Measurements from ENCODE around the gene FBXO46. TPM values are rescaled to one million over a fixed set of nuclear protein-coding genes. Genes with fewer than 3 reads are reported as not detected.
A peak's percentile ranks its signal among the peaks of the same experiment; 100 is the strongest.

FBXO46 gene
- total and polyA plus RNA-seq, 2 experiments from 2014 or later: 39.3 to 48.2 TPM

GRCh38 chr19:45705710-45706415, 24.8 kb downstream of the FBXO46 start:
- H3K36me3 ChIP-seq: peaks cover 6% of the 10 kb centered on the region
- no peaks in the 10 kb centered on the region for H3K27me3 ChIP-seq
- H3K4me1 ChIP-seq (ENCODE audit: low read depth): peaks cover 5% of the 10 kb centered on the region
- H3K27ac ChIP-seq: no peak overlapping the region
- no peak for DNase-seq (ENCODE audit: low read depth in 1 of 2, low spot score in 1 of 2)
- H3K9me3 ChIP-seq (ENCODE audit: low read depth): no peaks in the 10 kb centered on the region
- no peak overlapping the region for H3K4me3 ChIP-seq
- TF ChIP-seq, protein P1, sequence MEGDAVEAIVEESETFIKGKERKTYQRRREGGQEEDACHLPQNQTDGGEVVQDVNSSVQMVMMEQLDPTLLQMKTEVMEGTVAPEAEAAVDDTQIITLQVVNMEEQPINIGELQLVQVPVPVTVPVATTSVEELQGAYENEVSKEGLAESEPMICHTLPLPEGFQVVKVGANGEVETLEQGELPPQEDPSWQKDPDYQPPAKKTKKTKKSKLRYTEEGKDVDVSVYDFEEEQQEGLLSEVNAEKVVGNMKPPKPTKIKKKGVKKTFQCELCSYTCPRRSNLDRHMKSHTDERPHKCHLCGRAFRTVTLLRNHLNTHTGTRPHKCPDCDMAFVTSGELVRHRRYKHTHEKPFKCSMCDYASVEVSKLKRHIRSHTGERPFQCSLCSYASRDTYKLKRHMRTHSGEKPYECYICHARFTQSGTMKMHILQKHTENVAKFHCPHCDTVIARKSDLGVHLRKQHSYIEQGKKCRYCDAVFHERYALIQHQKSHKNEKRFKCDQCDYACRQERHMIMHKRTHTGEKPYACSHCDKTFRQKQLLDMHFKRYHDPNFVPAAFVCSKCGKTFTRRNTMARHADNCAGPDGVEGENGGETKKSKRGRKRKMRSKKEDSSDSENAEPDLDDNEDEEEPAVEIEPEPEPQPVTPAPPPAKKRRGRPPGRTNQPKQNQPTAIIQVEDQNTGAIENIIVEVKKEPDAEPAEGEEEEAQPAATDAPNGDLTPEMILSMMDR (IDR thresholded peaks at IDR 0.05; ENCODE audit: low read depth, low read length): no peak

DNA sequence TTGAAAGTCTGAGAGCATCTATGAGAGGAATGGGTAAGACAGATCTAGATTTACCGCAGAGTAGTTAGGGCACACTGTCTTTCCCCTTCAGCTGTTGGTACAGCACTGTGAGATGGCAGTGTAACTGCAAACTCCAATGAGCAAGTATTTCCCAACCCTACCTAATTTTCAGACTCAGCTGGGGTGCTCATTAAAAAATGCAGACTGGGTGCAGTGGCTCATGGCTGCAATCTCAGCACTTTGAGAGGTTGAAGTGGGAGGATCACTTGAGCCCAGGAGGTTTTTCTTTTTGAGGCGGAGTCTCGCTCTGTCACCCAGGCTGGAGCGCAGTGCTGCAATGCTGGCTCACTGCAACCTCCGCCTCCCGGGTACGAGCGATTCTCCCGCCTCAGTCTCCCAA, 25.6 kb downstream of the FBXO46 start:
- no peak for DNase-seq (ENCODE audit: low read depth in 1 of 2, low spot score in 1 of 2)
- Histone ChIP-seq H3K36me3 (peaks cover 6% of the 10 kb centered on the region), H3K9me3 (ENCODE audit: low read depth) (no peaks in the 10 kb centered on the region), H3K4me3 (no peak overlapping the region), H3K4me1 (ENCODE audit: low read depth) (no peaks in the 10 kb centered on the region), H3K27me3 (no peaks in the 10 kb centered on the region), H3K27ac (no peak overlapping the region)
- TF ChIP-seq, protein P1 (IDR thresholded peaks at IDR 0.05; ENCODE audit: low read depth, low read length): no peak

DNA sequence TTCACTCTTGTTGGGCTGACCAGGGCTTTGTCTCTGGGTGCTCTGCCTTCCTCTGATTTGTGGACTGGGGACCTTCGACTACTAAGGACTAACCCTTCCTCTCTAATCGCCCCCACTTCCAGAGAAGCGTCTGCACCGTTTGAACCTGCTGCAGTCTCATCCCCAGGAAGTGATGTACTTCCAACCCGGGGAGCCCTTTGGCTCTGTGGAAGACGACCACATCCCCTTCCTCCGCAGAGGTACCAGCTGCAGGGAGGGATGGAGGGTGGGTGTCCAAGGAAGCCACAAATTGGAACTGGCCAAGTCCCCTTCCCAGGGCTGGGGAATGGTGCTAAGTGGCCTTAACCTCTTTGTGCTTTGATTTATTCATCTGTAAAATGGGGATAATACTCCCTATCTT, 29.0 kb downstream of the FBXO46 start:
- DNase-seq (ENCODE audit: low read depth in 1 of 2, low spot score in 1 of 2): no peak
- H3K4me3 ChIP-seq: no peak overlapping the region
- H3K27me3 ChIP-seq: no peaks in the 10 kb centered on the region
- H3K27ac ChIP-seq: no peak overlapping the region
- TF ChIP-seq, protein P1 (IDR thresholded peaks at IDR 0.05; ENCODE audit: low read depth, low read length): no peak
- H3K36me3 ChIP-seq: peaks cover 6% of the 10 kb centered on the region
- no peaks in the 10 kb centered on the region for H3K4me1 ChIP-seq (ENCODE audit: low read depth)
- H3K9me3 ChIP-seq (ENCODE audit: low read depth): no peaks in the 10 kb centered on the region

DNA sequence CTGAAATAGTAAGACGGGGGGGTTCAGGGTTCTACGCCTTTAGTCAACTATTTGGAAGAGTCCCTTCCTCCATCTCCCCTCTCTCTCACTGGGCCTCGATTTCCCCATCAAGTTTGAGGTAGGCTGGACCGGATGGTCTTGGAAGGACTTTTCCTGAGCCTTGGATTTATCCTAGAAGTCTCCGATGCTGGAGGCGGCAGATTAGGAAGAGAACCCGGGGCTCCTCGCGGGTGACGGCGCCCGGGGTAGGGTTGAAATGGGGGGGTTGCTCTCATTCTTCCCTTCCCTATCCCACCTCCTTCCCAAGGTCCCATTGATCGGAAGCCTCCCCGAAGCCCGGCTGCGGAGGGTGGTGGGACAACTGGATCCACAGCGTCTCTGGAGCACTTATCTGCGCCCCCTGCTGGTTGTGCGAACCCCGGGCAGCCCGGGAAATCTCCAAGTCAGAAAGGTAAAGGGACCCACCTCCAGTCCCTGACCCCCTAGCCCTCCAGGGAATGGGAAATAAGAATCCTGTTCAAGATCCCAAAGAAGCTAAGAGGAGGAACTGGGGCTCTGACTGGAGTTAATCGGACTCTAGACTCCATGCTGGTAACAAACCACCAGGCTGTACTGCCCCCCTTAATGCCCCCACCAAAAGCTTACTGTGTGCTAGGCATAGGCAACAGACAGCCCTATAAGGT, 37.4 kb downstream of the FBXO46 start:
- Histone ChIP-seq H3K27me3 (no peaks in the 10 kb centered on the region), H3K36me3 (peaks cover 2% of the 10 kb centered on the region), H3K4me3 (peak overlapping the region; percentile 53), H3K27ac (peak overlapping the region; percentile 83), H3K9me3 (ENCODE audit: low read depth) (no peaks in the 10 kb centered on the region), H3K4me1 (ENCODE audit: low read depth) (no peaks in the 10 kb centered on the region)
- TF ChIP-seq, protein P1 (IDR thresholded peaks at IDR 0.05; ENCODE audit: low read depth, low read length): peak; percentile 98
- DNase-seq (ENCODE audit: low read depth in 1 of 2, low spot score in 1 of 2): peak; percentile 74 to 89

GRCh38 chr19:45692187-45693105, 38.2 kb downstream of the FBXO46 start, which contains the start of gene QPCTL:
Gene QPCTL, plus strand, starts transcription at chr19:45692666. Its CDS starts 38 bp downstream, at chr19:45692704.
- TF ChIP-seq, protein P1 (IDR thresholded peaks at IDR 0.05; ENCODE audit: low read depth, low read length): no peak
- Histone ChIP-seq H3K9me3 (ENCODE audit: low read depth) (no peaks in the 10 kb centered on the region), H3K4me1 (ENCODE audit: low read depth) (no peaks in the 10 kb centered on the region), H3K4me3 (peak within 1 kb of the TSS; percentile 53), H3K36me3 (peaks cover 10% of the 10 kb centered on the region), H3K27me3 (no peaks in the 10 kb centered on the region), H3K27ac (peak within 1 kb of the TSS; percentile 90)
- DNase-seq (ENCODE audit: low read depth in 1 of 2, low spot score in 1 of 2): peak; percentile 100
